Neural cell (in vitro differentiated cells): Measurements from ENCODE around the gene TNFAIP8L3.

Experiments
- CTCF ChIP-seq: fragments of 450-650 bp; IDR thresholded peaks from 2 replicates; pipeline ENCODE4 v1.5.1; 2014; ENCODE audit warnings: antibody characterized with exemption, mild to moderate bottlenecking, moderate library complexity; ENCODE audit not compliant: poor library complexity, severe bottlenecking
- EP300 ChIP-seq: fragments of 450-650 bp; conservative IDR thresholded peaks from 2 replicates; pipeline ENCODE4 v1.6.1; 2014; ENCODE audit warnings: antibody characterized with exemption, mild to moderate bottlenecking, moderate library complexity; ENCODE audit not compliant: poor library complexity, severe bottlenecking
- EZH2 ChIP-seq: fragments of 200-600, 300-800 bp; shearing (Covaris generic), sonication (generic); IDR thresholded peaks from 2 replicates; pipeline ENCODE4 v1.6.1; 2014; ENCODE audit warnings: antibody characterized with exemption, low read length, borderline replicate concordance, mild to moderate bottlenecking; ENCODE audit not compliant: insufficient read depth, poor library complexity, severe bottlenecking
- RAD21 ChIP-seq: fragments of 450-650 bp; conservative IDR thresholded peaks from 2 replicates; pipeline ENCODE4 v1.6.1; 2014; ENCODE audit warnings: antibody characterized with exemption, mild to moderate bottlenecking, moderate library complexity
- REST ChIP-seq: IDR thresholded peaks from 2 replicates; pipeline ENCODE4 v1.6.1; 2012; ENCODE audit warnings: borderline replicate concordance

DNA sequence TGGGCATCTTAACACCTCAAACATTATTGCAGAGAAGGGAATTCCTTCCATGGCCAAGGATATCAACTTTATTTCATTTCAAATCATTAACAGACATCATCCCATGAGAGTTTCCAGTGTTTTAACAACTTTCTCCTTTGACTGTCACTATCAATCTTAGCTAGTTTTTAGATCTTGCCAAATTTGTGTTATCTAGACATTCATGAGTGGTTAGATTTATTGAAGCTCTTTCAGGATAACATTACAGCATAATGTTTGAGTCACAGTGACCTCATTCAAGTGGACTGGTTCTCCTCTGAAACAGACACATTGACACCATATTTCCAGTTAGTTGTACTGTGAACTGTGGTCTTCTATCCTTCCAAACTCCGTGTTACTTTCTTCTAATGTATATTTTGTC, 8.6 kb upstream of the TNFAIP8L3 start:
- TF ChIP-seq EZH2 (no peak), RAD21 (no peak), CTCF (no peak), REST (no peak), EP300 (no peak)
